ENCODE results near the gene PIK3CB. TPM values are rescaled to one million over a fixed set of nuclear protein-coding genes. Genes with fewer than 3 reads are reported as not detected.

The PIK3CB gene
- total RNA-seq, 1 donor from 2014 or later, result 18.3 TPM

GRCh38 chr3:138776961-138777360 is 57.8 kb downstream of the PIK3CB start:
- TF ChIP-seq CTCF (IDR thresholded peaks at IDR 0.05; ENCODE audit: unreplicated experiment), result no peak
- H3K27me3 Mint-ChIP-seq, result no peaks in the 10 kb centered on the region
- no peaks in the 10 kb centered on the region for H3K4me1 Mint-ChIP-seq (ENCODE audit: low read depth)
- H3K36me3 Mint-ChIP-seq (ENCODE audit: insufficient read depth), result peaks cover 1% of the 10 kb centered on the region
- no peak overlapping the region for H3K4me3 Mint-ChIP-seq (ENCODE audit: low read depth)
- H3K9me3 Mint-ChIP-seq (ENCODE audit: low read depth), result no peaks in the 10 kb centered on the region
- no peak overlapping the region for H3K27ac Mint-ChIP-seq
- DNase-seq (ENCODE audit: low spot score, unreplicated experiment), result no peak

- no peak for DNase-seq (ENCODE audit: low spot score, unreplicated experiment)
- Mint-ChIP-seq H3K27ac (peak overlapping the region; percentile 57), H3K4me3 (ENCODE audit: low read depth) (no peak overlapping the region), H3K4me1 (ENCODE audit: low read depth) (no peaks in the 10 kb centered on the region), H3K36me3 (ENCODE audit: insufficient read depth) (peaks cover 1% of the 10 kb centered on the region), H3K27me3 (no peaks in the 10 kb centered on the region), H3K9me3 (ENCODE audit: low read depth) (no peaks in the 10 kb centered on the region)
- no peak for TF ChIP-seq CTCF (IDR thresholded peaks at IDR 0.05; ENCODE audit: unreplicated experiment)
Measured at GRCh38 chr3:138775254-138775595, 59.5 kb downstream of the PIK3CB start.

GRCh38 chr3:138774529-138775253 is 60.0 kb downstream of the PIK3CB start:
- no peaks in the 10 kb centered on the region for H3K9me3 Mint-ChIP-seq (ENCODE audit: low read depth)
- H3K4me1 Mint-ChIP-seq (ENCODE audit: low read depth), result no peaks in the 10 kb centered on the region
- peaks cover 3% of the 10 kb centered on the region for H3K36me3 Mint-ChIP-seq (ENCODE audit: insufficient read depth)
- TF ChIP-seq CTCF (IDR thresholded peaks at IDR 0.05; ENCODE audit: unreplicated experiment), result no peak
- peak overlapping the region; percentile 57 for H3K27ac Mint-ChIP-seq
- no peak for DNase-seq (ENCODE audit: low spot score, unreplicated experiment)
- H3K27me3 Mint-ChIP-seq, result no peaks in the 10 kb centered on the region
- no peak overlapping the region for H3K4me3 Mint-ChIP-seq (ENCODE audit: low read depth)

GRCh38 chr3:138771585-138771984 is 63.1 kb downstream of the PIK3CB start:
- H3K27ac Mint-ChIP-seq, result no peak overlapping the region
- H3K27me3 Mint-ChIP-seq, result no peaks in the 10 kb centered on the region
- H3K9me3 Mint-ChIP-seq (ENCODE audit: low read depth), result no peaks in the 10 kb centered on the region
- no peak for TF ChIP-seq CTCF (IDR thresholded peaks at IDR 0.05; ENCODE audit: unreplicated experiment)
- no peak overlapping the region for H3K4me3 Mint-ChIP-seq (ENCODE audit: low read depth)
- no peaks in the 10 kb centered on the region for H3K4me1 Mint-ChIP-seq (ENCODE audit: low read depth)
- peaks cover 15% of the 10 kb centered on the region for H3K36me3 Mint-ChIP-seq (ENCODE audit: insufficient read depth)
- DNase-seq (ENCODE audit: low spot score, unreplicated experiment), result no peak

GRCh38 chr3:138769616-138770015 is 65.1 kb downstream of the PIK3CB start:
- no peaks in the 10 kb centered on the region for H3K27me3 Mint-ChIP-seq
- H3K9me3 Mint-ChIP-seq (ENCODE audit: low read depth), result no peaks in the 10 kb centered on the region
- no peak overlapping the region for H3K4me3 Mint-ChIP-seq (ENCODE audit: low read depth)
- no peaks in the 10 kb centered on the region for H3K4me1 Mint-ChIP-seq (ENCODE audit: low read depth)
- H3K27ac Mint-ChIP-seq, result no peak overlapping the region
- peaks cover 14% of the 10 kb centered on the region for H3K36me3 Mint-ChIP-seq (ENCODE audit: insufficient read depth)
- no peak for TF ChIP-seq CTCF (IDR thresholded peaks at IDR 0.05; ENCODE audit: unreplicated experiment)
- no peak for DNase-seq (ENCODE audit: low spot score, unreplicated experiment)
